B cell (primary cell): Measurements from ENCODE around the gene TNF. TPM values are rescaled to one million over a fixed set of nuclear protein-coding genes. Genes with fewer than 3 reads are reported as not detected.

Source experiments
- ATAC-seq: fragments of 200-7000 bp; cut with Tn5 transposase; one replicate; pipeline ENCODE4 v1.10.0; 2021; ENCODE audit warnings: low read depth, mild to moderate bottlenecking, moderate number of reproducible peaks, moderate library complexity
- CTCF ChIA-PET: fragments of 350-600 bp; sonication (Branson Sonifier 250); formaldehyde crosslinking; loops from one replicate; lab custom pipeline; 2021; ENCODE audit warnings: antibody characterized with exemption, inconsistent platforms; lab: Charles Lee
- POLR2A ChIA-PET: fragments of 350-600 bp; sonication (Branson Sonifier 250); formaldehyde crosslinking; loops from one replicate; lab custom pipeline; 2021; ENCODE audit warnings: antibody characterized with exemption; lab: Charles Lee
- DNase-seq: peaks from one replicate; pipeline ENCODE4 v3.0.0; 2013
- H2AFZ ChIP-seq: 2 replicates; pipeline ENCODE4 v1.6.1; 2012; ENCODE audit warnings: mild to moderate bottlenecking, low read depth, low read length; ENCODE audit not compliant: insufficient read depth, poor library complexity, severe bottlenecking
- H3K27ac ChIP-seq, 2 donors: 1 replicate in 1 of 2; 2 replicates in 1 of 2; pipeline ENCODE4 v1.5.1; 2012 to 2013; ENCODE audit warnings: low read length in 2 of 2, mild to moderate bottlenecking in 2 of 2, moderate library complexity in 1 of 2
- H3K27me3 ChIP-seq, 4 experiments: fragments of 200-600 bp in 1 of 4; sonication (generic) in 1 of 4; replicated peaks in 1 of 4; 1 replicate in 2 of 4; 2 replicates in 2 of 4; pipeline versions ENCODE4 v1.6.1 to v1.7.0; 2013 to 2016; ENCODE audit warnings: low read length in 3 of 4, mild to moderate bottlenecking in 2 of 4, mixed read lengths in 1 of 4, moderate library complexity in 1 of 4; ENCODE audit not compliant: insufficient read depth in 4 of 4, control insufficient read depth in 3 of 4; ENCODE audit errors: control extremely low read depth in 1 of 4
- H3K36me3 ChIP-seq, 2 experiments: replicated peaks in 1 of 2; 1 replicate in 1 of 2; 2 replicates in 1 of 2; pipeline versions ENCODE4 v1.6.1 to v1.7.1; 2013; ENCODE audit warnings: low read length in 1 of 2; ENCODE audit not compliant: insufficient read depth in 2 of 2, control insufficient read depth in 1 of 2; ENCODE audit errors: control extremely low read depth in 1 of 2, extremely low read depth in 1 of 2
- H3K4me1 ChIP-seq, 2 donors: fragments of 200-600 bp in 1 of 2; sonication (generic) in 1 of 2; 1 replicate in 1 of 2; 2 replicates in 1 of 2; pipeline versions ENCODE4 v1.5.1 to v1.6.1; 2013 to 2017; ENCODE audit warnings: low read length in 2 of 2; ENCODE audit not compliant: control insufficient read depth in 2 of 2, insufficient read depth in 2 of 2
- H3K4me2 ChIP-seq: replicated peaks from 2 replicates; pipeline ENCODE3; 2012; ENCODE audit warnings: mild to moderate bottlenecking, low read depth, low read length; ENCODE audit not compliant: poor library complexity, severe bottlenecking
- H3K4me3 ChIP-seq, 5 experiments: fragments of 200-600 bp in 1 of 5; sonication (generic) in 1 of 5; 1 replicate in 3 of 5; 2 replicates in 2 of 5; pipeline versions ENCODE4 v1.5.1 to v1.7.0; 2011 to 2016; ENCODE audit warnings: low read length in 4 of 5, mild to moderate bottlenecking in 4 of 5, low read depth in 2 of 5, control low read depth in 1 of 5, moderate library complexity in 1 of 5; ENCODE audit not compliant: insufficient read depth in 1 of 5; ENCODE audit errors: control extremely low read depth in 1 of 5, extremely low read depth in 1 of 5
- H3K79me2 ChIP-seq: fragments of 200-600 bp; sonication (generic); one replicate; pipeline ENCODE4 v1.6.0; 2016; ENCODE audit warnings: low read length; ENCODE audit not compliant: control insufficient read depth, insufficient read depth
- H3K9ac ChIP-seq: fragments of 200-600 bp; sonication (generic); 2 replicates; pipeline ENCODE4 v1.6.1; 2017; ENCODE audit warnings: mild to moderate bottlenecking, low read length, moderate library complexity
- H3K9me3 ChIP-seq, 3 donors: one replicate each; pipeline versions ENCODE4 v1.6.1 to v1.7.1; 2013; ENCODE audit warnings: low read length in 2 of 3; ENCODE audit not compliant: control insufficient read depth in 2 of 3, insufficient read depth in 1 of 3; ENCODE audit errors: control extremely low read depth in 1 of 3
- H4K20me1 ChIP-seq: 2 replicates; pipeline ENCODE4 v1.6.0; 2012; ENCODE audit warnings: mild to moderate bottlenecking, low read length; ENCODE audit not compliant: insufficient read depth, control insufficient read depth, poor library complexity, severe bottlenecking
- H3K27ac Mint-ChIP-seq: one replicate; pipeline ENCODE4 v1.8.0; 2021; ENCODE audit warnings: mixed read lengths
- H3K27me3 Mint-ChIP-seq: one replicate; pipeline ENCODE4 v1.8.0; 2021; ENCODE audit warnings: mixed read lengths
- H3K4me1 Mint-ChIP-seq: one replicate; pipeline ENCODE4 v1.8.0; 2021; ENCODE audit warnings: mixed read lengths
- H3K4me3 Mint-ChIP-seq: one replicate; pipeline ENCODE4 v1.8.0; 2021; ENCODE audit warnings: mixed read lengths
- H3K9me3 Mint-ChIP-seq: one replicate; pipeline ENCODE4 v1.8.0; 2022; ENCODE audit warnings: mixed read lengths; ENCODE audit not compliant: insufficient read depth
- EZH2 ChIP-seq: IDR thresholded peaks from 2 replicates; pipeline ENCODE4 v1.6.1; 2012; ENCODE audit warnings: borderline replicate concordance, low read depth, mild to moderate bottlenecking, moderate library complexity, low read length; ENCODE audit not compliant: insufficient read depth, poor library complexity, severe bottlenecking
- WGBS: methylation state at CpG from one replicate; pipeline ENCODE4 v1.1.5; 2013; ENCODE audit warnings: missing lambda C conversion rate; ENCODE audit not compliant: insufficient coverage; 5-methylcytosine and 5-hydroxymethylcytosine counted together
- intact Hi-C: fragments of 100-400 bp; cut with micrococcal nuclease; formaldehyde crosslinking; loops from one replicate; pipeline ENCODE4 v1.10.0; 2022
- polyA plus RNA-seq: library from polyadenylated mRNA; depleted of rRNA; stranded (reverse); fragments of >200 nt; gene quantifications from 2 replicates; pipeline ENCODE4 v1.2.3, GENCODE V29; 2012
- total RNA-seq, 2 donors: library from RNA; stranded (reverse); fragments of 120-200 nt in 1 of 2; gene quantifications; 1 replicate in 1 of 2; 2 replicates in 1 of 2; pipeline versions ENCODE4 v1.2.3 to v1.2.4, GENCODE V29; 2013 to 2022
- TF ChIP-seq, protein P1 (sequence below): fragments of 200-600 bp; IDR thresholded peaks from one replicate; pipeline ENCODE4 v1.8.0; 2022; ENCODE audit warnings: antibody characterized with exemption, mild to moderate bottlenecking

TNF gene
- total and polyA plus RNA-seq, 2 donors (not counting 1 experiment from before 2014, with no cell fraction given) = 21.9 to 22.2 TPM

DNA sequence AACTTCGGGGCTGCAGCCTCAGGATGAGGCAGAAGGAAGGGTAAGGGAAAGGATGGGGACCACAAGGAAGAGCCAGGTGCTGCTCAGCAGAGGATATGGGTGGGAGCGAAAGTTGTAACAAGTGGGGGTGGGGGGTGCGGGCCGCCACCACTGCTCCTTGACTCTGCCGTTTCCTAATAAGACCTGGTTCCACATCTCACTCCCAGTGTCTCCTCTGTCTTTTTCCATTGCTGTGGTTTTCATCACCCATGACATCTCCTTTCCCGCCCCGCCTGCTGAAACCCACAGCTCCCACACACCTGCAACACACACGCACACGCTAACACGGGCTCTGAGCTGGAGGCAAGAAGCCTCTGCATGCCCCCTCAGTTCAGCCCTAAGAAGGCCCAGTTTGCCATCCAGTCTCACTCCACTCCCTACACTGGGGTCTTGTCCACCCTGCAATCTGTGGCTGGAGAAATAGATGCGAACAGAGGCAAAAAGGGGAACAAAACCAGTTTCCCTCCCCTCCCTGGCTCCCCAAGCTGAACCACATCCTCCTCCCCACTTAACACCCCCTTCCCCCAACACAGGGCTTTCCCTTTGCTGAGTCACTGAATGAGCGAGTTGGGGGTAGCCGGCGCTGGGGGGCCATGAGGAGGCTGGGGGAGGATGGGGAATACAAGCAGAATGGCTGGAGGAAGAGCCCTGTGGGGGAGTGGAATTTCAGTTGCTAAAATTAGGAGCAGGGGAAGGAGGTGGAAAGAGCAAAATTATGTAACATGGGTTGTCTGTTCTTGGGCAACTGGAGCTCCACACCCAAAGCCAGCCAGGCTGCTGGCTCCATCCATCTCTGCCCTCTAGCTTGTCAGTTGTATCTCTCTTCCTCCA, 16.5 kb upstream of the TNF start:
- Mint-ChIP-seq H3K27ac (peak overlapping the region; percentile 94), H3K27me3 (no peaks in the 10 kb centered on the region), H3K4me1 (peaks cover 83% of the 10 kb centered on the region), H3K9me3 (no peaks in the 10 kb centered on the region), H3K4me3 (peak overlapping the region; percentile 92)
- TF ChIP-seq, protein P1, sequence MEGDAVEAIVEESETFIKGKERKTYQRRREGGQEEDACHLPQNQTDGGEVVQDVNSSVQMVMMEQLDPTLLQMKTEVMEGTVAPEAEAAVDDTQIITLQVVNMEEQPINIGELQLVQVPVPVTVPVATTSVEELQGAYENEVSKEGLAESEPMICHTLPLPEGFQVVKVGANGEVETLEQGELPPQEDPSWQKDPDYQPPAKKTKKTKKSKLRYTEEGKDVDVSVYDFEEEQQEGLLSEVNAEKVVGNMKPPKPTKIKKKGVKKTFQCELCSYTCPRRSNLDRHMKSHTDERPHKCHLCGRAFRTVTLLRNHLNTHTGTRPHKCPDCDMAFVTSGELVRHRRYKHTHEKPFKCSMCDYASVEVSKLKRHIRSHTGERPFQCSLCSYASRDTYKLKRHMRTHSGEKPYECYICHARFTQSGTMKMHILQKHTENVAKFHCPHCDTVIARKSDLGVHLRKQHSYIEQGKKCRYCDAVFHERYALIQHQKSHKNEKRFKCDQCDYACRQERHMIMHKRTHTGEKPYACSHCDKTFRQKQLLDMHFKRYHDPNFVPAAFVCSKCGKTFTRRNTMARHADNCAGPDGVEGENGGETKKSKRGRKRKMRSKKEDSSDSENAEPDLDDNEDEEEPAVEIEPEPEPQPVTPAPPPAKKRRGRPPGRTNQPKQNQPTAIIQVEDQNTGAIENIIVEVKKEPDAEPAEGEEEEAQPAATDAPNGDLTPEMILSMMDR = no peak
- TF ChIP-seq EZH2 = no peak
- POLR2A ChIA-PET = interaction anchor here (0.5 to 42.6 kb wide), 7 partner anchors 9 to 232 kb away, joined by 3 to 1450 read pairs (median 4); partner anchors contain the start of genes DDX39B, LST1, LTA and LTB
- ATAC-seq = peak; percentile 51
- Histone ChIP-seq H3K9me3 (no peaks in the 10 kb centered on the region), H3K36me3 (peaks cover 0 to 3% of the 10 kb centered on the region in 2 experiments), H3K27ac (peak overlapping the region; percentile 80 to 87), H3K9ac (peak overlapping the region; percentile 54), H3K27me3 (no peaks in the 10 kb centered on the region), H3K4me1 (peaks cover 80% of the 10 kb centered on the region in 2 donors), H3K4me3 (peak overlapping the region; percentile 32 to 61 (median 45)), H3K4me2 (peak overlapping the region; percentile 92), H3K79me2 (peaks cover 61% of the 10 kb centered on the region), H4K20me1 (peaks cover 20% of the 10 kb centered on the region), H2AFZ (no peak overlapping the region)
- WGBS = 0% methylated on average over 11 of the region's 14 CpGs
- DNase-seq = peak; percentile 87
- CTCF ChIA-PET = interaction anchor here (0.8 to 29.4 kb wide), 5 partner anchors 8 to 168 kb away, joined by 3 to 2241 read pairs (median 22); partner anchors contain the start of genes DDX39B, LST1, LTB and NCR3
- intact Hi-C loops = loop anchor here (2.0 kb wide), 1 partner anchor 22 kb away; no protein-coding TSS in a partner anchor
